NB4 (cell line): ENCODE data around the gene MYL4.

ENCODE experiments used
- CTCF ChIP-seq: IDR thresholded peaks from one replicate; pipeline ENCODE4 v1.5.1; 2012; ENCODE audit warnings: low read depth, low read length
- MAX ChIP-seq: IDR thresholded peaks from 2 replicates; pipeline ENCODE4 v1.6.1; 2011; ENCODE audit warnings: low read depth, low read length
- POLR2A ChIP-seq: IDR thresholded peaks from 2 replicates; pipeline ENCODE4 v1.6.1; 2011; ENCODE audit warnings: mild to moderate bottlenecking; ENCODE audit not compliant: insufficient read length; ENCODE audit errors: extremely low read depth

DNA sequence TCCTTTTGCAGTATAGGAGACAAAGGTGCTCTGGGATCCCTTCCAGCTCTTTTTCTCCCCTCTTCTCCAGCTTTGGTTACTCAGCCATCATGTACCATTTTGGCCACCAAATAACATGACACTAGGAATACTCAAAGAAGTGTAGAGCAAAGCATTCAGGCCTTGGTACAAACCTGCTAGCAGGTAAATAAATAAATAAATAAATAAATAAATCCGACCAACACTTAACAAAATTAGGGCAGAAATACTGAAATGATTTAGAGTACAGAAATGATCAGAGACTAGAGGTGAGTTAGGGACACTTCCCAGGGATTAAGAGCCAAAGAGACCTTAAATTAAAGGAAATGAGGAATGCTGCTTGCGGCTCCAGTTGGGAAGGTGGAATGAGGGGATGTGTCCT, 26.8 kb downstream of the MYL4 start:
- TF ChIP-seq CTCF (no peak), POLR2A (no peak), MAX (no peak)
